Measurements from ENCODE around the gene ZSCAN32. TPM values are rescaled to one million over a fixed set of nuclear protein-coding genes. Genes with fewer than 3 reads are reported as not detected.

The ZSCAN32 gene
- polyA plus RNA-seq, 3 donors, result 17.0 to 22.7 (median 18.7) TPM

- no peak for DNase-seq (ENCODE audit: low read depth in 3 of 3, low spot score in 2 of 3)
Measured at GRCh38 chr16:3362931-3363330, 37.9 kb downstream of the ZSCAN32 start.

- no peak for DNase-seq (ENCODE audit: low read depth in 3 of 3, low spot score in 2 of 3)
Measured at GRCh38 chr16:3358871-3359270, 41.9 kb downstream of the ZSCAN32 start.

- no peak for DNase-seq (ENCODE audit: low read depth in 3 of 3, low spot score in 2 of 3)
Measured at GRCh38 chr16:3356118-3356517, 44.7 kb downstream of the ZSCAN32 start.

- no peak for DNase-seq (ENCODE audit: low read depth in 3 of 3, low spot score in 2 of 3)
Measured at GRCh38 chr16:3355589-3355988, 45.2 kb downstream of the ZSCAN32 start, which contains the start of gene OR2C1. Gene OR2C1, plus strand, starts transcription at chr16:3355889. Its CDS starts 52 bp downstream, at chr16:3355941.

- no peak for DNase-seq (ENCODE audit: low read depth in 3 of 3, low spot score in 2 of 3)
Measured at GRCh38 chr16:3349175-3349574, 51.6 kb downstream of the ZSCAN32 start.

- no peak for DNase-seq (ENCODE audit: low read depth in 3 of 3, low spot score in 2 of 3)
Measured at GRCh38 chr16:3348547-3349167, 52.1 kb downstream of the ZSCAN32 start.

GRCh38 chr16:3347586-3347985 is 53.2 kb downstream of the ZSCAN32 start:
- DNase-seq (ENCODE audit: low read depth in 3 of 3, low spot score in 2 of 3), result no peak

- no peak for DNase-seq (ENCODE audit: low read depth in 3 of 3, low spot score in 2 of 3)
Measured at GRCh38 chr16:3346041-3346440, 54.8 kb downstream of the ZSCAN32 start.

Other genes with a start within 250 kb of the ZSCAN32 start
- gene OR1F1, start 212.8 kb downstream of the ZSCAN32 start, polyA plus RNA-seq (ENCODE audit: insufficient read length in 3 of 3), result not detected
- gene ZNF200, start 165.8 kb downstream of the ZSCAN32 start, polyA plus RNA-seq (ENCODE audit: insufficient read length in 3 of 3), result 10 to 100 TPM; 14.6 to 18.0 (median 15.4) TPM
- under 1 TPM; 0.11 to 0.18 (median 0.17) TPM for gene MEFV, start 144.4 kb downstream of the ZSCAN32 start, polyA plus RNA-seq (ENCODE audit: insufficient read length in 3 of 3)
- 10 to 100 TPM; 49.0 to 56.4 (median 49.9) TPM for gene ZNF263, start 117.5 kb downstream of the ZSCAN32 start, polyA plus RNA-seq (ENCODE audit: insufficient read length in 3 of 3)
- 10 to 100 TPM in 2 of 3 donors, 1 to 10 TPM in 1; 9.6 to 12.7 (median 11.4) TPM for gene TIGD7, start 95.6 kb downstream of the ZSCAN32 start, polyA plus RNA-seq (ENCODE audit: insufficient read length in 3 of 3)
- 10 to 100 TPM; 46.5 to 50.5 (median 48.9) TPM for gene ZNF75A, start 95.5 kb downstream of the ZSCAN32 start, polyA plus RNA-seq (ENCODE audit: insufficient read length in 3 of 3)
- under 1 TPM; 0.67 to 0.85 (median 0.72) TPM for gene OR2C1, start 45.1 kb downstream of the ZSCAN32 start, polyA plus RNA-seq (ENCODE audit: insufficient read length in 3 of 3)
- 10 to 100 TPM; 15.1 to 16.6 (median 15.1) TPM for gene ZNF174, start 211 bp upstream of the ZSCAN32 start, polyA plus RNA-seq (ENCODE audit: insufficient read length in 3 of 3)
- 1 to 10 TPM; 3.9 to 4.1 (median 4.0) TPM for gene ZNF597, start 42.5 kb upstream of the ZSCAN32 start, polyA plus RNA-seq (ENCODE audit: insufficient read length in 3 of 3)
- 10 to 100 TPM; 68.5 to 72.4 (median 70.9) TPM for gene NAA60, start 42.7 kb upstream of the ZSCAN32 start, polyA plus RNA-seq (ENCODE audit: insufficient read length in 3 of 3)
- not detected for gene C16orf90, start 94.5 kb upstream of the ZSCAN32 start, polyA plus RNA-seq (ENCODE audit: insufficient read length in 3 of 3)
- gene CLUAP1, start 100.0 kb upstream of the ZSCAN32 start, polyA plus RNA-seq (ENCODE audit: insufficient read length in 3 of 3), result 10 to 100 TPM; 64.4 to 69.0 (median 68.5) TPM
- 1 to 10 TPM; 1.6 to 1.7 (median 1.6) TPM for gene NLRC3, start 176.4 kb upstream of the ZSCAN32 start, polyA plus RNA-seq (ENCODE audit: insufficient read length in 3 of 3)
- gene SLX4, start 210.6 kb upstream of the ZSCAN32 start, polyA plus RNA-seq (ENCODE audit: insufficient read length in 3 of 3), result 1 to 10 TPM; 3.9 to 4.6 (median 4.0) TPM